T-helper 2 cell (primary cell): Measurements from ENCODE around the gene DHRSX.
"Not testable (repeated sequence)": the region's sequence is repeated elsewhere in the genome, so short reads cannot be mapped to it uniquely, and the experiment has no call there.

ENCODE experiments used
- DNase-seq, 5 experiments: peaks; one replicate each; pipeline versions ENCODE4 v3.0.0 to v3.0.0-alpha.2; 2012 to 2022

DHRSX gene

GRCh38 chrX:2419418-2419817, 81.4 kb downstream of the DHRSX start:
- DNase-seq = not testable (repeated sequence)

DNA sequence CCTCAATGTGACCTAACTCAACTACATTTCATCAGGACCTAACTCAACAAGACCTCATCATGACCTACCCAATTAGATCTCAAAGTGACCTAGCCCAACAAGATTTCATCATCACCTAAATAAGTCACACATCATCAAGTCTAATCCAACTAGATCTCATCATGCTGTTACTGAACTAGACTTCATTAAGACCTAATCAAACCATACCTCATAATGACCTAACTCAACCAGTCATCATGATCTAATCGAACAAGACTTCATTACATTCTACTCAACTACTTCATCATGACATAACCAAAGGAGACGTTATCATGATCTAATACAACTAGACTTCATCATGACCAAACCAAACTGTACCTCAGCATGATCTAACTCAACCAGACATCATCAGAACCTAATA, 82.8 kb downstream of the DHRSX start:
- DNase-seq = no peak

- DNase-seq = no peak
Measured at GRCh38 chrX:2416851-2417604, 83.7 kb downstream of the DHRSX start.

GRCh38 chrX:2414384-2414783, 86.4 kb downstream of the DHRSX start:
- no peak for DNase-seq

- no peak for DNase-seq
Measured at GRCh38 chrX:2413969-2414368, 86.8 kb downstream of the DHRSX start.

- DNase-seq = no peak
Measured at GRCh38 chrX:2412131-2412530, 88.6 kb downstream of the DHRSX start.

GRCh38 chrX:2410279-2411020, 90.3 kb downstream of the DHRSX start:
- no peak for DNase-seq

DNA sequence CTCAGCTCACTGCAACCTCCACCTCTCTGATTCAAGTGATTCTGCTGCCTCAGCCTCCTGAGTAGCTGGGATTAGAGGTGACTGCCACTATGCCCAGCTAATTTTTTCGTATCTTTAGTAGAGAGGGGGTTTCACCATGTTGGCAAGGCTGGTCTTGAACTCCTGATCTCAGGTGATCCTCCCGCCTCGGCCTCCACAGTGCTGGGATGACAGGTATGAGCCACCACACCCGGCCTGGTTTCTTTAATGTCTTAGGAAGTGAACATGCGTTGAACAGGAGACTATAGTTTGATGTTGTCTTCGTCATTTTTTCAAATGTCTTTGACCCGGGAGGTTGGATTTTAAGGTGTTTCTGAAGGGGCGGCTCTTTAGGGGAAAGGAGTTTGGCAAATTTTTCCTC, 91.0 kb downstream of the DHRSX start:
- DNase-seq = no peak

DNA sequence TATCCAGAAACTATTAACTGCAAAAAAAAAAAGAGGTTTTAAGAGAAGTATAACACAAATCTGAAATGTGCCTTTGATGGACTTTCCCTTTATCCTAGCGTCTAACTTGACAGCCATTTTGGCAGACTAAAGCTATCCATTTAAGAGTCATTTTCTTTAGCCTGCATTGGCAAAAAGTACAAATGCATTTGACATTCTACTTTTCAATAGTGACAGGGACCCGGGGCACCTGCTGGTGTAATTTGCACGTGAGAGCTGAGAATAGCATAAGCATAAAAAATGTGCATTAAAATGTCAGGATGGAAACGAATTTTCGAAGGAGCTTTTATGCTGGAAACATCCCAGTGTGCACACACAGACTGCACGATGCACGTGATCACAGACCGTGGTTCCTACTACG, 91.9 kb downstream of the DHRSX start:
- no peak for DNase-seq

DNA sequence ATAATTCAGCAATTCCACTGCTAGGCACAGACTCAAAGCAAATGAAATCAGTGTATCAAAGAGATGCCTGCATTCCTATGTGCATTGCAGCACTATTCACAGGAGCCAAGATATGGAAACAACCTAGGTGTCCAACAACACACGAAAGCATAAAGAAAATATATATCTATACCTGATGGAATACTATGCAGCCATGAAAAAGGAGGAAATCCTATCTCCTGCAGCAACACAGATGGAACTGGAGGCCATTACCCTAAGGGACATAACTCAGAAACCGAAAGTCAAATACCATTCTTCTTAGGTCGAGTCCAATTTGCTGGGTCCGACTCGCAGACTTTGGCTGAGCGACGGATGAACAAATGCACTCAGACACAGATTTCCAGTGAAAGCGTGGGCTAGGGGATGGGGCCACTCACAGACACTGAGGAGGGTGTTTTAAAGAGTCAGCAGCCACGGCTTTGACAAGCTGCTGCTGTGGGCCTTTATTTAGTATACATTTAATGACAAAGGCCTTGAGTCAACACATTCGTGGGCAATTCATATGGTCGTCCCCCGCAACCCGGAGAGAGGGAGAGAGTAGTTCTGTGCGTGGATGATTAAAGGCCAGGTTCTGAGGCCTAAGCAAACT, 93.8 kb downstream of the DHRSX start:
- DNase-seq = no peak

DNA sequence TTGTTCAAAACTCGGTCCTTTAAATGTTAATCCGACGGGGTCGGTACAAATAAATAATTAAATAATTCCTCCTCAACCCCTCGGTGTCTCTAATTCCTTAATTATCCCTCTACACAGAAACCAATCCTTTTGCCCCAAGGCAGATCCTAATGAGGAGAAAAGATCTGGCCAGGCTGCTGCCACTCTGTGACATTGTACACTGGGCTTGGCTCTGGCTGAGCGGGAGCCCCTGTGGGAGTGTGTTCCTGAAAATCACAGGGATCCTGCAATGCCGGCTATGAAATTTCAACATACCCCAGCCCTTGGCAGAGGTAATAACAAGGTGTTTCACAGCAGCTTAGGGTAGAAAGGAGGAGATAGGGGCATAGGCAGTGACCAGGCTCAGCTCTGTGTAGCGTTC, 96.0 kb downstream of the DHRSX start:
- no peak for DNase-seq

- no peak for DNase-seq
Measured at GRCh38 chrX:2402361-2402690, 98.5 kb downstream of the DHRSX start.

DNA sequence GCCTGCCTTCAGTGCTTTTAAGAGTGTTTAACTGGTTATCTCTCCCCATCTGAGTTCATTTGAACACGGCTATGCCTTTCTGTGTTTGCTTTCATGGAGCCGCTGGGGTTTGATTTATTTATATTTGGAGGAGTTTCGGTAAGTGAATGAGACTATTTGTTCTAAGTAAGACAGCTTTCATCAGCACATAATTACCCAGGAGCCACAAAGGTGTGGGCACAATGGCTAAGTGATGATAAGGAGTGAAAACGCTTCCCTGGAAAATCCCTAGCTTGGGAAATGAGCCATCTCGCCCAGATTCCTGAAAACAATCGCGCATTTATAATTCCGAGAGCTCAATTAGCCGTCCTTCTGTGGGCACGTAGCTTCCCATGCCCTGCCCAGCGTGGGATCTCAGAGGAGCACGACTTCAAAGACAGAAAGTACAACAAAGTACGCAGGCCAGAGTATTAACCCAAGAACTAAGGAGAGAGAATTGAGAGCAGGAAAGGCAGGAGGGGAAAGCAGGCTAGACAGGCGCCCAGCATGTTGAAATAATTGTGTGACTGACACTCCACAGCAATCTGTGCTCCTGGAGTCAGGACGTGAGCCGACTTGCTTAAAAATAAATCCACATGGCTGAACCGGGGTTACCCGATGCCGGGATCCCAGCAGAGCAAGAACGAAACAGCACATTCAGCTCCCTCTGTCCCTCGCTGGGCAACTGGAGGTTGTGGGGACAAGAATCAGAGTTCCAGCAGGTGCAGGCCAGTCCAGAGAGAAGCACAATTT, 99.0 kb downstream of the DHRSX start:
- DNase-seq = no peak

DNA sequence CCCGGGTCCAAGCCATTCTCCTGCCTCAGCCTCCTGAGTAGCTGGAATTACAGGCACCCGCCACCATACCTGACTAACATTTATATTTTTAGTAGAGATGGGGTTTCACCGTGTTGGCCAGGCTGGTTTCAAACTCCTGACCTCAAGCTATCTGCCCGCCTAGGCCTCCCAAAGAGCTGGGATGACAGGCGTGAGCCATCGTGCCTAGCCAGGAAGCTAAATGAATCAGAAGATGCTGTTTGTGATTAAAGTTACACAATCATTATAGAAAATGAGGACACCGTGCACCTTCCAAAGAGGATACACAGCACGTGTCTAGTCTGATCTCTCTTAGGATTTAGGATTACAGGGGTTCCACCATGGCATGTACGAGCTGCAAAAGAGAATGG, 99.6 kb downstream of the DHRSX start:
- no peak for DNase-seq

DNA sequence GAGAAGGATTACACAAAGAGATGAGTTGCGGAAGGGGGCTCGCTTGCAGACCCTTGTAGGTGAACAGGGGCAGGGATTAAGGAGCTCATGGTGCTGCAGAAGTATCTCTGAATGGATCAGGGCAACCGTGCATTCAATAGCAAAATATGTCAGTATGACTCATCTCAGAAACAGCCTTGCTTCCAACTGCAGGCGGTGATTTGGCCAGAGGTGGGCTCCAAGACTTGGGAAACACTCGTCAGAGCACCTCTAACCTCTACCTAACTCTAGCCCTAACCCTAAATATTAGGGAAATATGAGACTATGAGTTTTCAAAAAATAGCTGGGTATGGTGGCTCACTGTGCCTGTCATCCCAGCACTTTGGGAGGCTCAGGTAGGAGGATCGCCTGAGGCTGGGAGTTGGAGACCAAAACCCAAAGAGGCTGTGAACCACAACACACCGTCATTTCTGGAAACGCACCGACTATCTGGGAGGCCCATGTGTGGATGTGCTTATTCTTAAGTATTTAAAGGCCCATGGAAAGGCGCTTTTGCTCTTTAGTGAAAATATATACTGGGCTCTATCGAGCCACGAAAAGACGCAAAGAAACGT, 102.6 kb downstream of the DHRSX start:
- DNase-seq = no peak

GRCh38 chrX:2397229-2398063, 103.3 kb downstream of the DHRSX start:
- DNase-seq = no peak

DNA sequence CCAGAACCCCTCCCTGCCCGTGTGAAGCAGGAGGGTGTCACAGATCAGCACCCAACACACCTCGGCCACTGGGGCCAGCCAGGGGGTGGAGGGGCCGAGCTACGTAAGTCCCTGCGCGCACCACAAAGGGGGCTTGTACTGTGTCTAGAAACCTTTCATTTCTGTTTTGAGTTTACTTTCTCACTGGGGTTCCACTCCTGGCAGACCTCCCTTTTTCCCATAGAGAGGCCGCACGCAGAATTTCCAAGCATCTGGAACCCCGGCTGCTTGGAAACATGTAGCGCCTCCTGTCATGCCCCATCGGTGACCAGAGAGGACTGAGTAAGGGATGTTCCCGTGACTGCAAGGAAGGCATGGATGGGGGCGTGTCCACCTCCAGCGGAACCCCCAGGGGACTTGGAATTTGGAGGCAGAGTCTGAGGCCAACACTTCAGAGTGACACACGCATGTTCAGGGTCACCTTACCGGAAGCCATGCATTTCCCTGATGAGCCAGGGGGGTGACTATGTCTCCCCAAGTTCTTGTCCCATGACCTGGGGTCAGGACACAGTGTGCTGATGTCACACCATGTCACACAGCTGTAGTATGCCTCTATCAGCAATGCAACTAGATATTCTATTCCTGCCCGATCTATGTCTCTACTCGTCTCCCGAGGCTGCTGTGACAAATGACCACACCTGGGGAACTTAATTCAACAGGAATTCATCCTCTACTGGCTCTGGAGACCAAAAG, 105.3 kb downstream of the DHRSX start:
- DNase-seq = no peak

DNA sequence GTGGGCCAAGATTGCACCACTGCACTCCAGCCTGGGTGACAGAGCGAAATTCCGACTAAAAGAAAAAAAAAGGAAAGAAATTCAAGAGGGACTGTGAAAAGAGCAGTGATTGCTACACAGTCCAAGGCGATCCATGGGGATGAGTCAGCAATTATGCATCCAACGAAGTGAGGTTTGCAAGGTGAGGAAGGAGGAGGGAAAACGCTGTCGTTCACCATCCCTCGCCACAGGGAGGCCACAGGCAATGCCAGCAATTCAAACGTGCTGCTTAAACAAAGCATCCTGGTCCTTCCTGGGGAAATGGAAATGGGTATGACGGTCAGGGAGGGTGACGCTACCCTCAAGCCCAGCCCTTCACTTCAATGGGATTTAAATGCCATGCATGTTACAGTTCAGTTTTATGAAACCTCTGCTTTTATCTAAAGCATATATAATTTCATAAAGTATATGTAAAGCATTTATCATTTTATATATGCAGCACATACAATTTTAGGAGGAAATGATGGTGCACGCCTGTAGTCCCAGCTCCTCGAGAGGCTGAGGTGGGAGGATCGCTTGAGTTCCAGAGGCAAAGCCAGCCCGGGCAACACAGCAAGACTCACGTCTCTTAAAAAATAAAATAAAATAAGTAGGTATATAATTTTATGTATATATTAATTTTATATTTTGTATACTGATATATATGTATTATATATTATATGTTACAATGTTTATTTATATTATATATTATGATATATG, 108.7 kb downstream of the DHRSX start:
- DNase-seq = no peak

DNA sequence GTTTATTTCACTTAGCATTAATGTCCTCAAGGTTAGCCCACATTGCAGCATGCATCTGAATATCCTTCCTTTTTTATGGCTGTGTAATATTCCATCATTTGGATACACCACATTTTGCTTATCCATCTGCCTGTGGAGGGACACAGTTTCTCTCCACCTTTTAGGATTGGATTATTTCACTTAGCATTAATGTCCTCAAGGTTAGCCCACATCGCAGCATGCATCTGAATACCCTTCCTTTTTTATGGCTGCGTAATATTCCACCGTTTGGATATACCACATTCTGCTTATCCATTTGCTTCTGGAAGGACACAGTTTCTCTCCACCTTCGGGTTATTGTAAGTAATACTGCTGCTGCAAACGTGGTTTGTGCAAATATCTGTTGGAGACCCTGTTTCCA, 110.0 kb downstream of the DHRSX start:
- DNase-seq = no peak

DNA sequence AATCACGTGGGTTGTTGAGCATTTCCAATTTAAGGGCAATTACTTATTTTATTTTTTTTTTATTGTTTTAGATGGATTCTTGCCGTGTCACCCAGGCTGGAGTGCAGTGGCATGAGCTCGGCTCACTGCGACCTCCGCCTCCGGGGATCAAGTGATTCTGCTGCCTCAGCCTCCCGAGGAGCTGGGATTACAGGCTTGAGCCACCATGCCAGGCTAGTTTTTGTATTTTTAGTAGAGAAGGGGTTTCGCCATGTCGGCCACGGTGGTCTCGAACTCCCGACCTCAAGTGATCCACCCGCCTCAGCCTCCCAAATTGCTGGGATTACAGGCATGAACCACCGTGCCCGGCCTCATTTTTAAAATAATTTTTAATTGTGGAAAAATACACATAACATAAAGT, 111.0 kb downstream of the DHRSX start:
- DNase-seq = not testable (repeated sequence)

GRCh38 chrX:2389324-2389723, 111.5 kb downstream of the DHRSX start:
- DNase-seq = no peak
